HepG2 (cell line): Measurements from ENCODE around the gene ZDHHC14.

Source experiments
- KLF16 ChIP-seq, 2 experiments: sonication (generic) in 1 of 2; formaldehyde crosslinking in 1 of 2; IDR thresholded peaks; 2 replicates each; pipeline versions ENCODE4 v1.6.1 to v1.8.0; 2016 to 2023; ENCODE audit warnings: missing genetic modification reagents in 2 of 2, missing compliant biosample characterization in 1 of 2
- MAFG ChIP-seq: sonication (generic); formaldehyde crosslinking; IDR thresholded peaks from 2 replicates; pipeline ENCODE4 v1.5.1; 2020; ENCODE audit warnings: mild to moderate bottlenecking, missing genetic modification reagents
- MED13 ChIP-seq: sonication (generic); formaldehyde crosslinking; IDR thresholded peaks from 2 replicates; pipeline ENCODE4 v1.5.0; 2020; ENCODE audit warnings: missing genetic modification reagents
- REST ChIP-seq, 2 experiments: IDR thresholded peaks; 2 replicates each; pipeline ENCODE4 v1.6.1; 2011 to 2012; ENCODE audit warnings: low read length in 2 of 2, borderline replicate concordance in 1 of 2, low read depth in 1 of 2, mild to moderate bottlenecking in 1 of 2, moderate library complexity in 1 of 2
- TAF1 ChIP-seq: sonication (generic); formaldehyde crosslinking; IDR thresholded peaks from 2 replicates; pipeline ENCODE4 v1.4.0; 2020; ENCODE audit warnings: missing genetic modification reagents
- ZNF337 ChIP-seq: sonication (generic); formaldehyde crosslinking; IDR thresholded peaks from 2 replicates; pipeline ENCODE4 v1.5.1; 2020; ENCODE audit warnings: missing genetic modification reagents, low read depth, mild to moderate bottlenecking, borderline replicate concordance

DNA sequence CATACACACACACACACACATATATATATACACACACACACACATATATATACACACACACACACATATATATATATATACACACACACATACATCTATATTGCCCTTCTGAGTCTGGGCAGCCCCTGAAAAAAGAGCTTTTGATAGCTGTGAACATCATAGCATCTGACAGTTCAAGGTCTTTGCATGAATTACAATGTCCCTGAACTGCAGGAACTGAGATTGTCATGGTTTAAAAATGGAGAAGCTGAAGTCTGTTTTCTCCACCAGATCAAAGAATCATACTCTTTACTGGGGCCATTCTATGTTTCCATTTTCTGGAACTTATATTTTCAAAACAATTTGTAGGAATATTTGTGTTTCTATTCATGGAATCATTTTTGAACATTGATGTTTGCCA, 189.8 kb downstream of the ZDHHC14 start:
- no peak for TF ChIP-seq TAF1 (CRISPR knock-in tag)
- no peak for TF ChIP-seq ZNF337
- TF ChIP-seq KLF16 (CRISPR knock-in tag; IDR thresholded peaks at IDR 0.05) = no peak
- TF ChIP-seq REST (IDR thresholded peaks at IDR 0.05; ENCODE audit: borderline replicate concordance in 1 of 2, low read depth in 1 of 2, low read length in 2 of 2) = no peak
- no peak for TF ChIP-seq MAFG (CRISPR knock-in tag)
- no peak for TF ChIP-seq MED13
